Measurements from ENCODE around the gene LACTB.

The LACTB gene

GRCh38 chr15:63133786-63134185 is 12.1 kb downstream of the LACTB start:
- DNase-seq: no peak

GRCh38 chr15:63134245-63134985 is 12.8 kb downstream of the LACTB start:
- no peak for DNase-seq

GRCh38 chr15:63135281-63135680 is 13.6 kb downstream of the LACTB start:
- DNase-seq: no peak

- DNase-seq: no peak
These were observed 14.1 kb downstream of the LACTB start for GRCh38 chr15:63135804-63136203.

GRCh38 chr15:63136742-63137141 is 15.1 kb downstream of the LACTB start:
- DNase-seq: no peak

GRCh38 chr15:63140936-63141335 is 19.3 kb downstream of the LACTB start:
- DNase-seq: no peak

GRCh38 chr15:63145426-63145825 is 23.8 kb downstream of the LACTB start:
- DNase-seq: no peak

GRCh38 chr15:63146684-63147083 is 25.0 kb downstream of the LACTB start:
- no peak for DNase-seq

GRCh38 chr15:63151665-63152064 is 30.0 kb downstream of the LACTB start:
- no peak for DNase-seq

- DNase-seq: peak; percentile 19
These were observed 33.8 kb downstream of the LACTB start for GRCh38 chr15:63155486-63155885.

- no peak for DNase-seq
These were observed 34.5 kb downstream of the LACTB start for GRCh38 chr15:63156086-63156710.

- peak; percentile 66 for DNase-seq
These were observed 35.1 kb downstream of the LACTB start for GRCh38 chr15:63156755-63157117.

GRCh38 chr15:63157118-63157843 is 35.6 kb downstream of the LACTB start, which contains the start of gene RPS27L:
Gene RPS27L (minus strand): TSS chr15:63157477. CDS start chr15:63157405, 72 bp downstream.
- DNase-seq: peak; percentile 92

- DNase-seq: no peak
These were observed 36.3 kb downstream of the LACTB start for GRCh38 chr15:63157891-63158431.

- DNase-seq: no peak
These were observed 39.0 kb downstream of the LACTB start for GRCh38 chr15:63160638-63161037.

GRCh38 chr15:63163217-63163616 is 41.6 kb downstream of the LACTB start:
- DNase-seq: no peak

GRCh38 chr15:63165166-63165859 is 43.7 kb downstream of the LACTB start:
- no peak for DNase-seq

GRCh38 chr15:63166219-63166618 is 44.6 kb downstream of the LACTB start:
- DNase-seq: no peak

GRCh38 chr15:63169788-63170187 is 48.1 kb downstream of the LACTB start:
- no peak for DNase-seq

- no peak for DNase-seq
These were observed 50.7 kb downstream of the LACTB start for GRCh38 chr15:63172376-63172775.

- no peak for DNase-seq
These were observed 51.3 kb downstream of the LACTB start for GRCh38 chr15:63172851-63173451.

- no peak for DNase-seq
These were observed 54.6 kb downstream of the LACTB start for GRCh38 chr15:63176302-63176701.

- DNase-seq: no peak
These were observed 56.4 kb downstream of the LACTB start for GRCh38 chr15:63178034-63178433.

Data from NCI-H526 treated with DMSO at 0.1 percent for 48 hours (cell line).